Neural cell (in vitro differentiated cells): ENCODE results near the gene ACBD6. TPM values are rescaled to one million over a fixed set of nuclear protein-coding genes. Genes with fewer than 3 reads are reported as not detected.

Source experiments
- H2AFZ ChIP-seq: fragments of 200-600, 300-800 bp; sonication (generic), shearing (Covaris generic); 2 replicates; pipeline ENCODE4 v1.6.0; 2014; ENCODE audit warnings: low read depth, mild to moderate bottlenecking, antibody characterized with exemption, low read length, moderate library complexity
- H3F3A ChIP-seq: fragments of 200-600 bp; shearing (Covaris generic); 2 replicates; pipeline ENCODE4 v1.6.1; 2016; ENCODE audit warnings: mild to moderate bottlenecking, moderate library complexity, mixed read lengths, antibody characterized with exemption, low read length; ENCODE audit not compliant: insufficient read depth, poor library complexity, severe bottlenecking
- H3K27ac ChIP-seq: fragments of 200-600, 300-800 bp; sonication (generic), shearing (Covaris generic); 2 replicates; pipeline ENCODE4 v1.5.1; 2014; ENCODE audit warnings: mild to moderate bottlenecking, low read length, moderate library complexity
- H3K27me3 ChIP-seq: fragments of 300-800, 200-600 bp; sonication (generic), shearing (Covaris generic); 2 replicates; pipeline ENCODE4 v1.6.0; 2014; ENCODE audit warnings: mild to moderate bottlenecking, low read depth, low read length, moderate library complexity; ENCODE audit not compliant: insufficient read depth
- H3K36me3 ChIP-seq: fragments of 300-800, 200-600 bp; sonication (generic), shearing (Covaris generic); 2 replicates; pipeline ENCODE4 v1.5.1; 2014; ENCODE audit warnings: mild to moderate bottlenecking, antibody characterized with exemption, low read length, moderate library complexity; ENCODE audit not compliant: insufficient read depth
- H3K4me2 ChIP-seq: fragments of 300-800, 200-600 bp; sonication (generic), shearing (Covaris generic); 2 replicates; pipeline ENCODE4 v1.6.0; 2014; ENCODE audit warnings: mild to moderate bottlenecking, low read length
- H3K4me3 ChIP-seq: fragments of 300-800, 200-600 bp; sonication (generic), shearing (Covaris generic); 2 replicates; pipeline ENCODE4 v1.5.1; 2014; ENCODE audit warnings: mild to moderate bottlenecking, low read length, moderate library complexity
- H3K79me2 ChIP-seq: fragments of 200-600 bp; shearing (Covaris generic); replicated peaks from 2 replicates; pipeline ENCODE4 v1.6.0; 2014; ENCODE audit warnings: mild to moderate bottlenecking, low read length, moderate library complexity; ENCODE audit not compliant: insufficient read depth
- H3K9ac ChIP-seq: fragments of 300-800, 200-600 bp; sonication (generic), shearing (Covaris generic); 2 replicates; pipeline ENCODE4 v1.6.1; 2016; ENCODE audit warnings: mild to moderate bottlenecking, low read length, mixed read lengths
- H3K9me2 ChIP-seq: fragments of 200-600 bp; shearing (Covaris generic); 2 replicates; pipeline ENCODE4 v1.6.1; 2016; ENCODE audit warnings: mild to moderate bottlenecking, low read length, mixed read lengths; ENCODE audit not compliant: insufficient read depth
- H3K9me3 ChIP-seq: fragments of 200-600, 300-800 bp; sonication (generic), shearing (Covaris generic); 2 replicates; pipeline ENCODE4 v1.6.1; 2016; ENCODE audit warnings: mild to moderate bottlenecking, mixed run types, low read length, moderate library complexity, mixed read lengths
- H4K20me1 ChIP-seq: fragments of 200-600 bp; shearing (Covaris generic); 2 replicates; pipeline ENCODE4 v1.6.1; 2016; ENCODE audit warnings: mild to moderate bottlenecking, mixed run types; ENCODE audit not compliant: insufficient read depth
- CTCF ChIP-seq: fragments of 450-650 bp; IDR thresholded peaks from 2 replicates; pipeline ENCODE4 v1.5.1; 2014; ENCODE audit warnings: antibody characterized with exemption, mild to moderate bottlenecking, moderate library complexity; ENCODE audit not compliant: poor library complexity, severe bottlenecking
- EP300 ChIP-seq: fragments of 450-650 bp; conservative IDR thresholded peaks from 2 replicates; pipeline ENCODE4 v1.6.1; 2014; ENCODE audit warnings: antibody characterized with exemption, mild to moderate bottlenecking, moderate library complexity; ENCODE audit not compliant: poor library complexity, severe bottlenecking
- EZH2 ChIP-seq: fragments of 200-600, 300-800 bp; shearing (Covaris generic), sonication (generic); IDR thresholded peaks from 2 replicates; pipeline ENCODE4 v1.6.1; 2014; ENCODE audit warnings: antibody characterized with exemption, low read length, borderline replicate concordance, mild to moderate bottlenecking; ENCODE audit not compliant: insufficient read depth, poor library complexity, severe bottlenecking
- MXI1 ChIP-seq: fragments of 450-650 bp; conservative IDR thresholded peaks from 2 replicates; pipeline ENCODE4 v1.6.1; 2014; ENCODE audit warnings: antibody characterized with exemption, mild to moderate bottlenecking; ENCODE audit not compliant: poor library complexity, severe bottlenecking
- POLR2AphosphoS5 ChIP-seq: IDR thresholded peaks from 2 replicates; pipeline ENCODE4 v1.6.1; 2012
- RAD21 ChIP-seq: fragments of 450-650 bp; conservative IDR thresholded peaks from 2 replicates; pipeline ENCODE4 v1.6.1; 2014; ENCODE audit warnings: antibody characterized with exemption, mild to moderate bottlenecking, moderate library complexity
- REST ChIP-seq: IDR thresholded peaks from 2 replicates; pipeline ENCODE4 v1.6.1; 2012; ENCODE audit warnings: borderline replicate concordance
- SMC3 ChIP-seq: fragments of 450-650 bp; conservative IDR thresholded peaks from 2 replicates; pipeline ENCODE4 v1.6.1; 2014; ENCODE audit warnings: antibody characterized with exemption, mild to moderate bottlenecking, moderate library complexity; ENCODE audit not compliant: poor library complexity
- TAF1 ChIP-seq: IDR thresholded peaks from 2 replicates; pipeline ENCODE4 v1.6.1; 2012; ENCODE audit warnings: low read depth
- polyA plus RNA-seq: library from polyadenylated mRNA; depleted of rRNA; stranded (reverse); fragments of >200 nt; gene quantifications from 2 replicates; pipeline ENCODE4 v1.2.3, GENCODE V29; 2014

ACBD6 gene
- polyA plus RNA-seq, 1 donor from 2014 or later = 92.4 TPM

- TF ChIP-seq POLR2AphosphoS5 = no peak
- no peak for TF ChIP-seq EZH2
- TF ChIP-seq REST = no peak
- TF ChIP-seq TAF1 = no peak
- no peak for TF ChIP-seq EP300
- no peak for TF ChIP-seq CTCF
- TF ChIP-seq RAD21 = no peak
- no peak for TF ChIP-seq SMC3
- TF ChIP-seq MXI1 = no peak
- Histone ChIP-seq H3F3A (no peaks in the 10 kb centered on the region), H3K27me3 (no peaks in the 10 kb centered on the region), H4K20me1 (no peaks in the 10 kb centered on the region), H3K9me2 (no peaks in the 10 kb centered on the region), H3K4me2 (no peak overlapping the region), H3K36me3 (no peaks in the 10 kb centered on the region), H3K4me3 (no peak overlapping the region), H3K9ac (no peak overlapping the region), H3K9me3 (no peaks in the 10 kb centered on the region), H3K27ac (no peak overlapping the region), H3K79me2 (no peaks in the 10 kb centered on the region), H2AFZ (no peak overlapping the region)
These were observed 246.6 kb downstream of the ACBD6 start for GRCh38 chr1:180255536-180256340.

GRCh38 chr1:180254854-180255253 lies 247.5 kb downstream of the ACBD6 start:
- H3K9ac ChIP-seq = no peak overlapping the region
- H3K9me2 ChIP-seq = no peaks in the 10 kb centered on the region
- no peak overlapping the region for H2AFZ ChIP-seq
- no peak for TF ChIP-seq EP300
- TF ChIP-seq RAD21 = no peak
- TF ChIP-seq EZH2 = no peak
- no peak for TF ChIP-seq CTCF
- no peak for TF ChIP-seq TAF1
- TF ChIP-seq SMC3 = no peak
- no peak for TF ChIP-seq REST
- TF ChIP-seq MXI1 = no peak
- no peak for TF ChIP-seq POLR2AphosphoS5
- H3K27me3 ChIP-seq = no peaks in the 10 kb centered on the region
- no peak overlapping the region for H3K27ac ChIP-seq
- no peaks in the 10 kb centered on the region for H4K20me1 ChIP-seq
- no peak overlapping the region for H3K4me3 ChIP-seq
- H3K79me2 ChIP-seq = no peaks in the 10 kb centered on the region
- H3K36me3 ChIP-seq = no peaks in the 10 kb centered on the region
- H3K4me2 ChIP-seq = no peak overlapping the region
- no peaks in the 10 kb centered on the region for H3K9me3 ChIP-seq
- no peaks in the 10 kb centered on the region for H3F3A ChIP-seq
